SK-N-SH treated with all-trans-retinoic acid at 6 μM for 48 hours (cell line): ENCODE data around the gene DEAF1.

Experiments
- ATAC-seq: fragments of 200-7000 bp; cut with Tn5 transposase; 3 replicates; pipeline ENCODE4 v1.9.1; 2020; ENCODE audit warnings: mild to moderate bottlenecking, moderate library complexity
- ARNTL ChIP-seq: fragments of 450-650 bp; formaldehyde crosslinking; IDR thresholded peaks from 2 replicates; pipeline ENCODE4 v1.5.0; 2020; ENCODE audit warnings: low read depth, mild to moderate bottlenecking, moderate library complexity, borderline replicate concordance
- BACH2 ChIP-seq: fragments of 250-450 bp; sonication (Bioruptor Pico); IDR thresholded peaks from 2 replicates; pipeline ENCODE4 v1.9.0; 2021; ENCODE audit warnings: mild to moderate bottlenecking, borderline replicate concordance
- CREB5 ChIP-seq: fragments of 250-450 bp; sonication (Bioruptor Pico); IDR thresholded peaks from 2 replicates; pipeline ENCODE4 v1.5.1; 2020; ENCODE audit warnings: low read depth, mild to moderate bottlenecking, moderate library complexity
- CSRNP3 ChIP-seq: fragments of 250-450 bp; sonication (Bioruptor Pico); IDR thresholded peaks from 2 replicates; pipeline ENCODE4 v1.5.1; 2021; ENCODE audit warnings: mild to moderate bottlenecking, moderate library complexity
- ESRRG ChIP-seq: fragments of 250-450 bp; sonication (Bioruptor Pico); IDR thresholded peaks from 2 replicates; pipeline ENCODE4 v1.6.1; 2021; ENCODE audit warnings: mild to moderate bottlenecking
- GLIS3 ChIP-seq: fragments of 250-450 bp; sonication (Bioruptor Pico); IDR thresholded peaks from 2 replicates; pipeline ENCODE4 v1.5.0; 2020; ENCODE audit warnings: mild to moderate bottlenecking, moderate library complexity
- ISL1 ChIP-seq: fragments of 250-450 bp; sonication (Bioruptor Pico); IDR thresholded peaks from 2 replicates; pipeline ENCODE4 v2.1.2; 2022; ENCODE audit warnings: mild to moderate bottlenecking, moderate library complexity
- OSR1 ChIP-seq: fragments of 250-450 bp; sonication (Bioruptor Pico); IDR thresholded peaks from 2 replicates; pipeline ENCODE4 v1.8.0; 2022; ENCODE audit warnings: moderate library complexity, mild to moderate bottlenecking, inconsistent platforms
- PATZ1 ChIP-seq: fragments of 250-450 bp; sonication (Bioruptor Pico); IDR thresholded peaks from 2 replicates; pipeline ENCODE4 v1.8.0; 2020; ENCODE audit warnings: mild to moderate bottlenecking, moderate library complexity, borderline replicate concordance
- POU6F1 ChIP-seq: fragments of 250-450 bp; sonication (Bioruptor Pico); IDR thresholded peaks from 2 replicates; pipeline ENCODE4 v1.8.0; 2021; ENCODE audit warnings: low read depth, mild to moderate bottlenecking, moderate library complexity, borderline replicate concordance
- PPARA ChIP-seq: fragments of 250-450 bp; sonication (Bioruptor Pico); IDR thresholded peaks from 2 replicates; pipeline ENCODE4 v1.5.0; 2020; ENCODE audit warnings: mild to moderate bottlenecking, borderline replicate concordance
- RARB ChIP-seq: fragments of 250-450 bp; sonication (Bioruptor Pico); IDR thresholded peaks from 2 replicates; pipeline ENCODE4 v1.8.0; 2021; ENCODE audit warnings: mild to moderate bottlenecking, moderate library complexity
- SNAI2 ChIP-seq: fragments of 250-450 bp; sonication (Bioruptor Pico); IDR thresholded peaks from 2 replicates; pipeline ENCODE4 v1.5.0; 2020; ENCODE audit warnings: mild to moderate bottlenecking, moderate library complexity
- TCF4 ChIP-seq: fragments of 250-450 bp; sonication (Bioruptor Pico); IDR thresholded peaks from 2 replicates; pipeline ENCODE4 v1.8.0; 2021; ENCODE audit warnings: mild to moderate bottlenecking, moderate library complexity, borderline replicate concordance
- TSHZ2 ChIP-seq: fragments of 250-450 bp; sonication (Bioruptor Pico); IDR thresholded peaks from 2 replicates; pipeline ENCODE4 v1.5.0; 2020; ENCODE audit warnings: mild to moderate bottlenecking, moderate library complexity
- ZFP3 ChIP-seq: fragments of 250-450 bp; sonication (Bioruptor Pico); IDR thresholded peaks from 2 replicates; pipeline ENCODE4 v1.5.0; 2020; ENCODE audit warnings: mild to moderate bottlenecking, moderate library complexity
- ZFP30 ChIP-seq: fragments of 450-650 bp; formaldehyde crosslinking; IDR thresholded peaks from 2 replicates; pipeline ENCODE4 v1.5.0; 2022; ENCODE audit warnings: mild to moderate bottlenecking, moderate library complexity
- ZNF70 ChIP-seq: fragments of 450-650 bp; formaldehyde crosslinking; IDR thresholded peaks from 2 replicates; pipeline ENCODE4 v1.5.0; 2020; ENCODE audit warnings: mild to moderate bottlenecking, moderate library complexity
- ZNF8 ChIP-seq: fragments of 450-650 bp; formaldehyde crosslinking; IDR thresholded peaks from 2 replicates; pipeline ENCODE4 v1.5.0; 2020; ENCODE audit warnings: mild to moderate bottlenecking, moderate library complexity

DEAF1 gene

GRCh38 chr11:624705-625635 lies 70.1 kb downstream of the DEAF1 start, which contains the start of gene CDHR5:
TSS of gene CDHR5 (minus strand) at chr11:624955. CDS start at chr11:624902, 53 bp downstream.
- no peak for TF ChIP-seq GLIS3 (CRISPR knock-in tag)
- no peak for TF ChIP-seq PATZ1 (CRISPR knock-in tag)
- no peak for TF ChIP-seq POU6F1 (CRISPR knock-in tag)
- TF ChIP-seq SNAI2 (CRISPR knock-in tag), result no peak
- no peak for TF ChIP-seq ESRRG (CRISPR knock-in tag)
- TF ChIP-seq PPARA (CRISPR knock-in tag), result no peak
- TF ChIP-seq ISL1 (CRISPR knock-in tag), result no peak
- no peak for TF ChIP-seq CREB5 (CRISPR knock-in tag)
- TF ChIP-seq ZNF8 (CRISPR knock-in tag), result no peak
- TF ChIP-seq TSHZ2 (CRISPR knock-in tag), result no peak
- no peak for TF ChIP-seq RARB (CRISPR knock-in tag)
- ATAC-seq, result no peak; the same call in 2 of the 3 replicates

GRCh38 chr11:623999-624704 lies 70.9 kb downstream of the DEAF1 start:
- TF ChIP-seq ZFP3 (CRISPR knock-in tag) (no peak), ZFP30 (CRISPR knock-in tag) (no peak), RARB (CRISPR knock-in tag) (no peak), TCF4 (CRISPR knock-in tag) (no peak), SNAI2 (CRISPR knock-in tag) (no peak), ARNTL (CRISPR knock-in tag) (no peak), PPARA (CRISPR knock-in tag) (no peak), PATZ1 (CRISPR knock-in tag) (no peak), ZNF70 (no peak), ISL1 (CRISPR knock-in tag) (no peak), OSR1 (CRISPR knock-in tag) (no peak), ESRRG (CRISPR knock-in tag) (no peak), BACH2 (CRISPR knock-in tag) (no peak), CREB5 (CRISPR knock-in tag) (no peak), GLIS3 (CRISPR knock-in tag) (no peak), CSRNP3 (CRISPR knock-in tag) (no peak)
- no peak for ATAC-seq
